GM19468 (cell line): Measurements from ENCODE around the gene SUPT5H.

ENCODE experiments used
- ATAC-seq: cut with Tn5 transposase; IDR thresholded peaks from one replicate; pipeline ENCODE4 v1.9.1; 2021; ENCODE audit warnings: mild to moderate bottlenecking, moderate library complexity, moderate number of reproducible peaks; ENCODE audit not compliant: unreplicated experiment; ENCODE audit errors: extremely low read depth

SUPT5H gene

GRCh38 chr19:39483141-39483540, 37.8 kb downstream of the SUPT5H start:
- no peak for ATAC-seq

GRCh38 chr19:39489756-39490155, 44.4 kb downstream of the SUPT5H start:
- no peak for ATAC-seq

- no peak for ATAC-seq
Observed at GRCh38 chr19:39492225-39492624, 46.8 kb downstream of the SUPT5H start.

GRCh38 chr19:39492788-39493187, 47.4 kb downstream of the SUPT5H start:
- no peak for ATAC-seq

- no peak for ATAC-seq
Observed at GRCh38 chr19:39494661-39495060, 49.3 kb downstream of the SUPT5H start.

GRCh38 chr19:39496063-39496462, 50.7 kb downstream of the SUPT5H start:
- no peak for ATAC-seq

- ATAC-seq: no peak
Observed at GRCh38 chr19:39497701-39497995, 52.3 kb downstream of the SUPT5H start.

GRCh38 chr19:39497996-39498797, 52.8 kb downstream of the SUPT5H start:
- no peak for ATAC-seq

GRCh38 chr19:39498798-39499642, 53.6 kb downstream of the SUPT5H start, which contains the start of gene DLL3:
Gene DLL3 (plus strand): TSS chr19:39498947. CDS start chr19:39498975, 28 bp downstream.
- no peak for ATAC-seq

- ATAC-seq: no peak
Observed at GRCh38 chr19:39499932-39500331, 54.5 kb downstream of the SUPT5H start.

GRCh38 chr19:39500543-39500942, 55.2 kb downstream of the SUPT5H start:
- ATAC-seq: no peak

GRCh38 chr19:39501340-39501739, 56.0 kb downstream of the SUPT5H start:
- ATAC-seq: no peak

- ATAC-seq: no peak
Observed at GRCh38 chr19:39502640-39503417, 57.4 kb downstream of the SUPT5H start.

GRCh38 chr19:39506598-39506943, 61.2 kb downstream of the SUPT5H start:
- ATAC-seq: no peak

GRCh38 chr19:39506944-39507714, 61.7 kb downstream of the SUPT5H start:
- no peak for ATAC-seq

GRCh38 chr19:39507715-39508364, 62.5 kb downstream of the SUPT5H start:
- no peak for ATAC-seq

- no peak for ATAC-seq
Observed at GRCh38 chr19:39508629-39509028, 63.2 kb downstream of the SUPT5H start.

- ATAC-seq: no peak
Observed at GRCh38 chr19:39509233-39509632, 63.9 kb downstream of the SUPT5H start.

GRCh38 chr19:39512988-39513387, 67.6 kb downstream of the SUPT5H start:
- no peak for ATAC-seq
